HG02981 (cell line): Measurements from ENCODE around the gene PLCB1.

Source experiments
- ATAC-seq: cut with Tn5 transposase; IDR thresholded peaks from one replicate; pipeline ENCODE4 v1.9.1; 2021; ENCODE audit warnings: mild to moderate bottlenecking, moderate library complexity; ENCODE audit not compliant: unreplicated experiment

The PLCB1 gene

DNA sequence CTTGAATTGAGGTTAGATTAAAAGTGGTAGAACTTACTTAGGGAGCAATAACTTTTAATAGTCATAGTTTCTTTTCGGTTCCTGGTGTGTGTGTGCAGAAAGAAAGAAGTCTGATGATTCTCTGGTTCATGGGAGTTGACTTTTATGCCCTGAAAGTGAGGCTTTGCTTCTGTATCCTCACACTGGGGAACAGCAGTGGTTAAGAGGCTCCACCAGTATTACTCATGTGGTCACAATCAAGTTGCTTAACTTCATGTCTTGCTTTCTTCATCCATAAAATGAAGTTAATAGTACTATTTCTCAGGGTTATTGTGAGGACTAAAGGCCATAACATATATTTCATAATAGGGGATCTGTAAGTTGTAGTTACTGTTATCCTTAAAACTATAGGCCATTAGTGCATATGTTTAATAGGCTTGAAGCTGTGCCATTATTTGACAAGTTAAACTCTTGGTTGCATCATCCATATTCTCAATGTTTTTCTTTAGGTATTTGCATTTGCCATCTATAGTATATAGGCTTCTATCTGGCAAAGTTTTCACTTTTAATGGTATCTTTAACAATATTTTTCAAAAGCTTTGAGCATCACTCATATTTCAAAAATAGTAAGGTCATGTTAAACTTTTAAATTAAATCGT is 262.4 kb downstream of the PLCB1 start:
- peak; percentile 77 for ATAC-seq

- ATAC-seq = no peak
Observed at GRCh38 chr20:8395956-8396355, 263.9 kb downstream of the PLCB1 start.

GRCh38 chr20:8398263-8399051 is 266.4 kb downstream of the PLCB1 start:
- ATAC-seq = no peak

DNA sequence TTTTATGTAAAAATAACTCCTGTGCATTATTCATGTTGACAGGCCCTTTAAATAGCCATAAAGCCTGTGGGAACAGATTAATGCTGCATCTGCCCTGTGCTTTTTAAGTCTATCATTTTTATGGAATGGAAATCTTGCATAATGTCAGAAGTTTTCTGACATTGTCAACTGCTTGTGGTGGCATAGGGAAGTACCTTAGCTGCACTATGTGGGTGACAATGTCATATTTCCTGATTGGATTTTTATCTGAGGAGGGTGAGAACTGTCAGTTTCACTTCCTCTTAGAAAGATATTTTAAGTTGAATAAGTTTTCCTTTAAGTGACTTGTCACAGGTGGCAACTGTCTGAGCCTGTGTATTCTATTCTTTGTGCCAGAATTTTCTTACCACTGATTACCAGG is 267.9 kb downstream of the PLCB1 start:
- ATAC-seq = peak; percentile 99

GRCh38 chr20:8400486-8400885 is 268.4 kb downstream of the PLCB1 start:
- no peak for ATAC-seq

DNA sequence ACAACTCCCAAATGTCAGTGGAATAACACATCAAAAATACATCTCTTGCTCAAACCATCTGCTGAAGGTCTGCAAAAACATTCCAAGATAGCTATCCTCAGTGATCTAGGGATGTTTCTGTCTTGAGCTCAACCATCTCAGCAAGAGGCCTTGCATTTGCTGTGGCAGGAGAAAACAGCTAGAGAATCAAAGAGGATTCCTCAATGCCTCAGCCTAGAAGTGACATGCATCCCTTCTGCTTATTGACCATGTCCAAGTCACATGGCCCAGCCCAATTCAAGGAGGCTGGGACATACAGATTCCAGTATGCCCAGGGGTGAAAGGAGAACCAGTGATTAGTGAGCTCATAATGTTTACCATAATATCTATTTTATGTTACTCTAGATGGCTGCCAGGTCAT is 269.5 kb downstream of the PLCB1 start:
- ATAC-seq = no peak

- ATAC-seq = no peak
Observed at GRCh38 chr20:8402798-8403197, 270.7 kb downstream of the PLCB1 start.

- ATAC-seq = no peak
Observed at GRCh38 chr20:8404912-8405635, 273.0 kb downstream of the PLCB1 start.

- no peak for ATAC-seq
Observed at GRCh38 chr20:8406391-8406790, 274.3 kb downstream of the PLCB1 start.

GRCh38 chr20:8408587-8409307 is 276.7 kb downstream of the PLCB1 start:
- no peak for ATAC-seq

DNA sequence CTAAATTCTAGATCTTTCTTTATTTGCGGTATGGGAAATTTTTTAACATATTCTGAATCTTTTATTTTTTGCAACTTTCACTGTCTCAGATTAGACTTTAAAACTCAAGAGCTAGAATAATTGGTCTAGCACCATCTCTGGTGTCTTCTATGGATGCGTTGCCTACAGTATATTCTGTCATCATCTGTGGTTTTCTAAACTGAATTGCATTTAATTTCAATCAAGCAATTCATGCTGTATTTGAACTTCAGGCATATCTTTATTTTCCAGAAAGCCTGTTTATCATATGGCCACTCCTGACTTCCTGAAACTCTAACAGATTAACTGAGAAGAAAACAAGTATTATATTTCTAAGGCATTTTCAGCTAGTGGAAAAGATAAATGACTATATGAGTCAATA is 281.6 kb downstream of the PLCB1 start:
- no peak for ATAC-seq

GRCh38 chr20:8414586-8415274 is 282.7 kb downstream of the PLCB1 start:
- no peak for ATAC-seq

GRCh38 chr20:8421981-8422380 is 289.9 kb downstream of the PLCB1 start:
- ATAC-seq = no peak

GRCh38 chr20:8423482-8423881 is 291.4 kb downstream of the PLCB1 start:
- ATAC-seq = no peak

- no peak for ATAC-seq
Observed at GRCh38 chr20:8424010-8424409, 291.9 kb downstream of the PLCB1 start.

- no peak for ATAC-seq
Observed at GRCh38 chr20:8425016-8425415, 292.9 kb downstream of the PLCB1 start.

DNA sequence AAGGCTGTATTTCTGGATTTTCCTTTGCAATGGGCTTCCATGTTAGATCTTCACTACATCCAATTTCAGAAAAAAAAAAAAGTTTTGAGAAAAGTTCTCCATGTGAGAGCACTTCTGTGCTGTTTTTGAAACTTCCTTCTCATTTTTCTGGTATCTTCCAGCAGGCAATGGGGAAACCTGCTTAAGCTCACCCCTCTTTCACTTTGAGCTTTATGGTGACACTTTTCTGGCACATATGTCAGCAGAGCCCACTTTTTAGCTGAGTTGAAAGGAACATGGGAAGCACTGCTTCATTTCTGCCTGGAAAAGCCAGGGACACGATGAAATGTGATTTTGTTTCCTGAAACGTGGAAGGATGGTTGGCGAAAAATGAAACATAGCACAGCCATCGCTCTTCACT is 293.7 kb downstream of the PLCB1 start:
- ATAC-seq = no peak

DNA sequence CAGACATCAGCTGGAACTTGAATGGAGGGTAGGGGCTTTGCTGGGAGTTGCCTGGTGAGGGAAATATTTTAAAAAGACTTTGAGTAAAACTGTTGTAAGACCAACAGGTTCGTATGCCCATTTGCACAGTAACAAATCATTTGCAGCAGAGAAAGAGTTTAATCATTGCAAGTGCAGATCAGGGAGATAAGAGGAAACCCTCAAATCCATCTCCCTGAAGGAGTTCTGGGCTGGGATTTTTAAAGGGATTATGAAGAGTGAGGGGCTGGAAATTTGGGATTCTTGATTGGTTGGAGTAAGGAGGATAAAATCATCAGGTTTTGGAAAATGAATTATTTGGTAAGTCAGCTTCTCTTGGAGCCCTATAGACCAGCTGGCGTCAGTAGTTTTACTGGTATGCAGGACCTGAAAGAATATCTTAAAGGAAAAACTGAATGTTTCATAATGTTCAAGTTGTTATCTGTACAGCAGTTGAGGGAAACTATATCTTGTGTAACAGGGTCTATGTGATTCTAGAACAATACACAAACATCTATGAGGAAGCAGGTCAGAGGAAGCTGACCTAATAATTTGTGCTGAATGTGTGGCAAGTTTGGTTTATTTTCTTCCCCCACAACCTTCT is 295.5 kb downstream of the PLCB1 start:
- no peak for ATAC-seq

- ATAC-seq = no peak
Observed at GRCh38 chr20:8428988-8429387, 296.9 kb downstream of the PLCB1 start.
